Neural cell (in vitro differentiated cells): ENCODE data around the gene TAF10.

Experiments used
- CTCF ChIP-seq: fragments of 450-650 bp; IDR thresholded peaks from 2 replicates; pipeline ENCODE4 v1.5.1; 2014; ENCODE audit warnings: antibody characterized with exemption, mild to moderate bottlenecking, moderate library complexity; ENCODE audit not compliant: poor library complexity, severe bottlenecking
- EP300 ChIP-seq: fragments of 450-650 bp; conservative IDR thresholded peaks from 2 replicates; pipeline ENCODE4 v1.6.1; 2014; ENCODE audit warnings: antibody characterized with exemption, mild to moderate bottlenecking, moderate library complexity; ENCODE audit not compliant: poor library complexity, severe bottlenecking
- EZH2 ChIP-seq: fragments of 200-600, 300-800 bp; shearing (Covaris generic), sonication (generic); IDR thresholded peaks from 2 replicates; pipeline ENCODE4 v1.6.1; 2014; ENCODE audit warnings: antibody characterized with exemption, low read length, borderline replicate concordance, mild to moderate bottlenecking; ENCODE audit not compliant: insufficient read depth, poor library complexity, severe bottlenecking
- MXI1 ChIP-seq: fragments of 450-650 bp; conservative IDR thresholded peaks from 2 replicates; pipeline ENCODE4 v1.6.1; 2014; ENCODE audit warnings: antibody characterized with exemption, mild to moderate bottlenecking; ENCODE audit not compliant: poor library complexity, severe bottlenecking
- POLR2AphosphoS5 ChIP-seq: IDR thresholded peaks from 2 replicates; pipeline ENCODE4 v1.6.1; 2012
- RAD21 ChIP-seq: fragments of 450-650 bp; conservative IDR thresholded peaks from 2 replicates; pipeline ENCODE4 v1.6.1; 2014; ENCODE audit warnings: antibody characterized with exemption, mild to moderate bottlenecking, moderate library complexity
- REST ChIP-seq: IDR thresholded peaks from 2 replicates; pipeline ENCODE4 v1.6.1; 2012; ENCODE audit warnings: borderline replicate concordance

GRCh38 chr11:6646071-6646470 lies 34.1 kb upstream of the TAF10 start:
- TF ChIP-seq MXI1 (no peak), CTCF (no peak), EZH2 (no peak), REST (no peak), RAD21 (no peak), POLR2AphosphoS5 (no peak), EP300 (no peak)
